ENCODE data around the gene MPRIP. TPM values are rescaled to one million over a fixed set of nuclear protein-coding genes. Genes with fewer than 3 reads are reported as not detected.

The MPRIP gene
- total RNA-seq, 1 experiment from 2014 or later: 338 TPM

- intact Hi-C loops (cut with micrococcal nuclease; ENCODE audit: unreplicated experiment): no loop called here
- peaks cover 63% of the 10 kb centered on the region for H3K36me3 Mint-ChIP-seq (ENCODE audit: insufficient read depth, unreplicated experiment)
These were observed 131.7 kb downstream of the MPRIP start for GRCh38 chr17:17173921-17174320.

GRCh38 chr17:17175340-17175739 lies 133.1 kb downstream of the MPRIP start:
- CTCF ChIA-PET: no interaction called here
- H3K36me3 Mint-ChIP-seq (ENCODE audit: insufficient read depth, unreplicated experiment): peaks cover 71% of the 10 kb centered on the region
- no peaks in the 10 kb centered on the region for H3K4me1 Mint-ChIP-seq (ENCODE audit: low read depth, unreplicated experiment)
- BruUV-seq (replicated peaks): no TSS peak
- H3K27ac Mint-ChIP-seq (ENCODE audit: unreplicated experiment): no peak overlapping the region
- intact Hi-C loops (cut with micrococcal nuclease; ENCODE audit: unreplicated experiment): no loop called here
- TF ChIP-seq CTCF (IDR thresholded peaks at IDR 0.05; ENCODE audit: unreplicated experiment): no peak
- DNase-seq: no peak
- no peaks in the 10 kb centered on the region for H3K9me3 Mint-ChIP-seq (ENCODE audit: low read depth, unreplicated experiment)
- H3K27me3 Mint-ChIP-seq (ENCODE audit: unreplicated experiment): no peaks in the 10 kb centered on the region
- H3K4me3 Mint-ChIP-seq (ENCODE audit: low read depth, unreplicated experiment): no peak overlapping the region

More at GRCh38 chr17:17173921-17174320, 131.7 kb downstream of the MPRIP start:
- no peak overlapping the region for H3K4me3 Mint-ChIP-seq (ENCODE audit: low read depth, unreplicated experiment)
- no peak overlapping the region for H3K27ac Mint-ChIP-seq (ENCODE audit: unreplicated experiment)
- CTCF ChIA-PET: interaction anchor here (0.7 kb wide), 1 partner anchor 8 kb away, joined by 4 read pairs; no protein-coding TSS in a partner anchor
- no peaks in the 10 kb centered on the region for H3K9me3 Mint-ChIP-seq (ENCODE audit: low read depth, unreplicated experiment)
- H3K27me3 Mint-ChIP-seq (ENCODE audit: unreplicated experiment): no peaks in the 10 kb centered on the region
- DNase-seq: no peak
- BruUV-seq (replicated peaks): no TSS peak
- no peak for TF ChIP-seq CTCF (IDR thresholded peaks at IDR 0.05; ENCODE audit: unreplicated experiment)
- H3K4me1 Mint-ChIP-seq (ENCODE audit: low read depth, unreplicated experiment): no peaks in the 10 kb centered on the region

GRCh38 chr17:17175917-17176316 lies 133.7 kb downstream of the MPRIP start:
- intact Hi-C loops (cut with micrococcal nuclease; ENCODE audit: unreplicated experiment): no loop called here

GRCh38 chr17:17176341-17176740 lies 134.1 kb downstream of the MPRIP start:
- Mint-ChIP-seq H3K27ac (ENCODE audit: unreplicated experiment) (no peak overlapping the region), H3K36me3 (ENCODE audit: insufficient read depth, unreplicated experiment) (peaks cover 74% of the 10 kb centered on the region)

More at GRCh38 chr17:17175917-17176316, 133.7 kb downstream of the MPRIP start:
- no peak for DNase-seq
- H3K4me1 Mint-ChIP-seq (ENCODE audit: low read depth, unreplicated experiment): no peaks in the 10 kb centered on the region
- no peaks in the 10 kb centered on the region for H3K9me3 Mint-ChIP-seq (ENCODE audit: low read depth, unreplicated experiment)
- no peak overlapping the region for H3K4me3 Mint-ChIP-seq (ENCODE audit: low read depth, unreplicated experiment)
- no peak for TF ChIP-seq CTCF (IDR thresholded peaks at IDR 0.05; ENCODE audit: unreplicated experiment)
- BruUV-seq (replicated peaks): no TSS peak
- H3K27me3 Mint-ChIP-seq (ENCODE audit: unreplicated experiment): no peaks in the 10 kb centered on the region
- peaks cover 77% of the 10 kb centered on the region for H3K36me3 Mint-ChIP-seq (ENCODE audit: insufficient read depth, unreplicated experiment)
- CTCF ChIA-PET: no interaction called here
- H3K27ac Mint-ChIP-seq (ENCODE audit: unreplicated experiment): no peak overlapping the region

More at GRCh38 chr17:17176341-17176740, 134.1 kb downstream of the MPRIP start:
- CTCF ChIA-PET: no interaction called here
- no TSS peak for BruUV-seq (replicated peaks)
- H3K4me1 Mint-ChIP-seq (ENCODE audit: low read depth, unreplicated experiment): no peaks in the 10 kb centered on the region
- no peak for TF ChIP-seq CTCF (IDR thresholded peaks at IDR 0.05; ENCODE audit: unreplicated experiment)
- no peaks in the 10 kb centered on the region for H3K9me3 Mint-ChIP-seq (ENCODE audit: low read depth, unreplicated experiment)
- no peaks in the 10 kb centered on the region for H3K27me3 Mint-ChIP-seq (ENCODE audit: unreplicated experiment)
- intact Hi-C loops (cut with micrococcal nuclease; ENCODE audit: unreplicated experiment): no loop called here
- H3K4me3 Mint-ChIP-seq (ENCODE audit: low read depth, unreplicated experiment): no peak overlapping the region
- DNase-seq: no peak

Measured in Calu3 (cell line).